Nephron (organoid): Measurements from ENCODE around the gene CIDEB.

Experiments used
- H3K27ac Mint-ChIP-seq, 3 experiments: 2 replicates each; pipeline ENCODE4 v1.8.0; 2020; ENCODE audit warnings: mixed read lengths in 3 of 3, mild to moderate bottlenecking in 2 of 3, moderate library complexity in 1 of 3
- H3K27me3 Mint-ChIP-seq: 2 replicates; pipeline ENCODE4 v1.8.0; 2021; ENCODE audit warnings: low read depth, mild to moderate bottlenecking, moderate library complexity, mixed read lengths
- H3K36me3 Mint-ChIP-seq: 2 replicates; pipeline ENCODE4 v1.8.0; 2020; ENCODE audit warnings: low read depth, mixed read lengths
- H3K4me1 Mint-ChIP-seq: 2 replicates; pipeline ENCODE4 v1.8.0; 2020; ENCODE audit warnings: mixed read lengths
- H3K4me3 Mint-ChIP-seq, 3 experiments: 2 replicates each; pipeline ENCODE4 v1.8.0; 2020; ENCODE audit warnings: mild to moderate bottlenecking in 3 of 3, mixed read lengths in 3 of 3, moderate library complexity in 2 of 3
- H3K9me3 Mint-ChIP-seq: 2 replicates; pipeline ENCODE4 v1.8.0; 2020; ENCODE audit warnings: mixed read lengths
- CTCF ChIP-seq, 3 experiments: fragments of 200-600 bp; sonication (generic); IDR thresholded peaks; one replicate each; pipeline ENCODE4 v1.5.0; 2021; ENCODE audit warnings: antibody characterized with exemption in 3 of 3; ENCODE audit not compliant: unreplicated experiment in 3 of 3

The CIDEB gene

DNA sequence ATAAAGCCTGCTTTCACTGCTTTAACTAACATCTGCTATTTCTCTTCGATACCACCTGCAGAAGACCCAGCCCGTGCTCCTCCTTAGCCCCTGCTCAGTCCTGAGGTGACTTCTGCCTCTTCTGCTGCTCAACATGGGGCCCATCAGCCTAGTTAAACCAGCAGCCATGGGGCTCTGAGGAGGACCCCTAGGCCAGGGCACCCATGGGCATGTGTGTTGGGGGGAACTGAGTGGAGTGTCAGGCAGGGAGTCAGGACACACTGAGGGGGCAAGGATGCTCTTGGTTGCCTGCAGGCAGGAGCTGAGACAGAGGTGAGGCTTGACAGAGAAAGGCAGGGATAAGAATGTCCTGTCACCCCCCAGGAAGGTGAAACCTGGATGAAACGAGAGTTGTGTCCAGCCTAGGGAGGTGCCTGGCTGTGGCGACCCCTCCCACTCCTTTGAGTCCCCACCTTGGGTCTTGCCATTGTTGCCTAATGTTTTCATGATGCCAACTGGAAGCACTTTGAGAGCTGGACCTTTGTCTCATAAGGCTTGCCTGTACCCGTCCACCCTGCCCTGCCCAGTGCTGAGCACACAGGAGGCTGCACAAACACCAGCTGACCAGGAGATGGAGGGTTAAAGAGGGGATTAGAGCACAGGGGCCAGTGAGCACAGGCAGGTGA is 23.8 kb downstream of the CIDEB start:
- Mint-ChIP-seq H3K4me1 (no peaks in the 10 kb centered on the region), H3K4me3 (no peak overlapping the region), H3K9me3 (no peaks in the 10 kb centered on the region), H3K27ac (no peak overlapping the region), H3K36me3 (no peaks in the 10 kb centered on the region), H3K27me3 (no peaks in the 10 kb centered on the region)
- TF ChIP-seq CTCF (IDR thresholded peaks at IDR 0.05; ENCODE audit: unreplicated experiment in 3 of 3) = no peak

DNA sequence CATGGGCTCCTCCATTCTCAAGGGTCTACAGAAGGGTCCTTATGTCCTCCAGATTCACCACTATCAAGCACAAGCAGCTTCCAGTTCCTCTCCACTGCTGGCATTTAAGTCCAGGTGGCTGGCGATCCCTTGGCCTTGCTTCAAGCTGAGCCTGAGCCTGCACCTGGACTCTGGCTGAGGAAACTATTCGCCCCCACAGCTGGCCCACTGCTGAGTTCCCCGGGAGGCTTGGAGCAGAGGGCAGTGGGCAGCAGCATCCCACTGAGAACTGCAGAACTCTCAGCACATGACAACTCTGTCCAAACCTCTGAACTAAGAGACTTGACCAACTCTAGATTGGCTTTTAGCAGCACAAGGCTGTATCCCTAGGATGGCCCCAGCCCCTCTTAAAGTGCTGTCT is 25.0 kb downstream of the CIDEB start:
- H3K4me3 Mint-ChIP-seq = no peak overlapping the region
- TF ChIP-seq CTCF (IDR thresholded peaks at IDR 0.05; ENCODE audit: unreplicated experiment in 3 of 3) = no peak
- H3K36me3 Mint-ChIP-seq = no peaks in the 10 kb centered on the region
- peak overlapping the region in 1 of 3 experiments; percentile 50 for H3K27ac Mint-ChIP-seq
- no peaks in the 10 kb centered on the region for H3K27me3 Mint-ChIP-seq
- no peaks in the 10 kb centered on the region for H3K9me3 Mint-ChIP-seq
- no peaks in the 10 kb centered on the region for H3K4me1 Mint-ChIP-seq

DNA sequence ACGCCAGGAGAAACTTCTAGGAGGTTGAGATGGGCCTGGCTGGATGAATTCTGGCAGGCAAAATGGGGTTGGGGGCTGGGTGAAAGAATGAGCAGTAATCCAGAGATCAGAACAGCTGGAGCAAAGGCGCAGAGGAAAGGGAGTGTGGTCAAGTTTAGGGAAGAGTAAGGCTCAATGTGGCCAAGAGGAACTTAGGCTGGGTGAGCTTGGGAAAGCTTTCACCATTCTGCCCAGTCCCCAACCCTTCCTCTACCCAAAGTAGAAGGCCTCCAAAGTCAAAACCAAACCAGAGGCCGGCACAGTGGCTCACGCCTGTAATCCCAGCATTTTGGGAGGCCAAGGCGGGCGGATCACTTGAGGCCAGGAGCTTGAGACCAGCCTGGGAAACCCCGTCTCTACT is 26.1 kb downstream of the CIDEB start:
- no peak overlapping the region for H3K27ac Mint-ChIP-seq
- no peaks in the 10 kb centered on the region for H3K27me3 Mint-ChIP-seq
- H3K36me3 Mint-ChIP-seq = no peaks in the 10 kb centered on the region
- H3K4me3 Mint-ChIP-seq = no peak overlapping the region
- TF ChIP-seq CTCF (IDR thresholded peaks at IDR 0.05; ENCODE audit: unreplicated experiment in 3 of 3) = no peak
- no peaks in the 10 kb centered on the region for H3K4me1 Mint-ChIP-seq
- H3K9me3 Mint-ChIP-seq = no peaks in the 10 kb centered on the region

GRCh38 chr14:24280797-24281460 is 26.8 kb downstream of the CIDEB start:
- H3K36me3 Mint-ChIP-seq = no peaks in the 10 kb centered on the region
- no peak for TF ChIP-seq CTCF (IDR thresholded peaks at IDR 0.05; ENCODE audit: unreplicated experiment in 3 of 3)
- no peaks in the 10 kb centered on the region for H3K27me3 Mint-ChIP-seq
- H3K4me3 Mint-ChIP-seq = no peak overlapping the region
- H3K9me3 Mint-ChIP-seq = no peaks in the 10 kb centered on the region
- H3K27ac Mint-ChIP-seq = no peak overlapping the region
- H3K4me1 Mint-ChIP-seq = no peaks in the 10 kb centered on the region

- Mint-ChIP-seq H3K27ac (no peak overlapping the region), H3K36me3 (no peaks in the 10 kb centered on the region)
- TF ChIP-seq CTCF (IDR thresholded peaks at IDR 0.05; ENCODE audit: unreplicated experiment in 3 of 3) = no peak
These were observed 28.2 kb downstream of the CIDEB start for GRCh38 chr14:24279301-24280186.

More at GRCh38 chr14:24279301-24280186, 28.2 kb downstream of the CIDEB start:
- H3K27me3 Mint-ChIP-seq = no peaks in the 10 kb centered on the region
- H3K9me3 Mint-ChIP-seq = no peaks in the 10 kb centered on the region
- no peaks in the 10 kb centered on the region for H3K4me1 Mint-ChIP-seq
- no peak overlapping the region for H3K4me3 Mint-ChIP-seq
